HG03457 (cell line): ENCODE results near the gene MEAK7.

Source experiments
- ATAC-seq: cut with Tn5 transposase; IDR thresholded peaks from one replicate; pipeline ENCODE4 v1.9.1; 2021; ENCODE audit warnings: moderate number of reproducible peaks; ENCODE audit not compliant: unreplicated experiment

Gene MEAK7

GRCh38 chr16:84471316-84471715 is 33.1 kb downstream of the MEAK7 start:
- ATAC-seq, result no peak

DNA sequence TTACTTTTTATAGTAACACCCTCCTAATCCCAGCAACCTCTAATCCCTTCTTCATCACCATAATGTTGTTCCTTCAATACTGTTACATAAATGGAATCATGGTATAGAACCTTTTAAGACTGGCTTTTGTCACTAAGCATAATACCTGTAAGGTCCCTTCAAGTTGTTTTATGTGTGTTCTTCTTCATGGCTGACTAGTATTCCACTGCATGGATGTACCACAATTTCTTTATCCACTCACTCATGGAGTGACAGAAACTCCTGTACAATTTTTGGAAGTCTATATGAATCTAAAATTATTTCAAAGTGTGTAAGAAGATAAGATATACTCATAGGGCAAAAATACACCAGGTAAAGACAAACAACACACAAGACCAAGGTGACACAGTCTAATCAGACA is 36.8 kb downstream of the MEAK7 start:
- ATAC-seq, result no peak

DNA sequence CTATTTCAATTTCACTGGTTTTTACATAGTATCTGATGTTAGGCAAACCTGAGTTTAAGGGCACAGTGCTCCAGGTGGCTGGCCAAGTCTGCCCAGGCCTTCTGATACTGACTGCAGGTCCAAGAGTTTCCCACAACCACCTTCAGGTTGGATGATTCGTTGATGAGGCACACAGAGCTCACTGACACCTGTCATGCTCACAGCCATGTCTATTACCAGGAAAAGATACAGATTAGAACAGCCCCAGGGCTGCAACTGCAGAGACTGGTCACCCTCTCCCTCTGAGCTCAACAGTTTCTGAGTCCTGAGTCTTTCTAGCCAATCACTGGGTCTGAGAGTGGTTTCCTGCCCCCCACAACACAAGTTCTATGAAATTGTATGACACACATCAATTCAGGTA is 37.2 kb downstream of the MEAK7 start:
- no peak for ATAC-seq

DNA sequence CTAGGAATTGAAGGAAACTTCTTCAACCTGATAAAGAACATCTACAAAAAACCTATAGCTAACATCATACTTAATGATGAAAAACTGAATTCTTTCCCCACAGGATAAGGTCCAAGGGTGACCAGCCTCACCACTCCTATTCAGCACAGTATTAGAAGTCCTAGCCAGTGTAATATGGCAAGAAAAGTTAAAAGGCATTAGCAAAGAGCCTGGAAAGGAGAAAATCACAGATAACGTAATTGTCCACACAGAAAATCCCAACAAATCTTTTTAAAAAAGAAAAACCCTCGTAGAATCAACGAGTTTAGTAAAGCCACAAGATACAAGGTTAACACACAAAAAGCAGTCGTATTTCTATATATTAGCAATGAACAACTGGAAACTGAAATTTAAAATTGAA is 37.8 kb downstream of the MEAK7 start:
- ATAC-seq, result no peak

DNA sequence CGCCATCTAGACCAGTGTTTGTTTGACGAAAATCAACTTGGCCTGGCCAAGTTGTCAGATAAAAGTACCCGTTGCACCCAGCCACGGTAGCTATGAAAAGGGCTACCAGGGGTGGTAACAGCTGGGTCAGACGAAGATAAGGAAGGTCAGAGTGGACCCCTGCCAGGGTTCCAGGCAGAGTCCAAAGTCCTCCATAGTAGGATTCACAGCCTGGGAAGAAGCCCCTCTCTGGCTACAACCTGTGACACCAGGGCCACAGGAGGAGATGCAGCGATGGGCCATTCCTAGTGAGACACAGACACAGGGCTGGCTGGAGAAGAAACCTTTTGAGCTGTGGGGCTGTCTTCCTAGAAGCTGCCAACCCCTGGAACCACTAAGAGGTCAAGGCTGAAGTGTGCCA is 39.3 kb downstream of the MEAK7 start:
- ATAC-seq, result no peak

DNA sequence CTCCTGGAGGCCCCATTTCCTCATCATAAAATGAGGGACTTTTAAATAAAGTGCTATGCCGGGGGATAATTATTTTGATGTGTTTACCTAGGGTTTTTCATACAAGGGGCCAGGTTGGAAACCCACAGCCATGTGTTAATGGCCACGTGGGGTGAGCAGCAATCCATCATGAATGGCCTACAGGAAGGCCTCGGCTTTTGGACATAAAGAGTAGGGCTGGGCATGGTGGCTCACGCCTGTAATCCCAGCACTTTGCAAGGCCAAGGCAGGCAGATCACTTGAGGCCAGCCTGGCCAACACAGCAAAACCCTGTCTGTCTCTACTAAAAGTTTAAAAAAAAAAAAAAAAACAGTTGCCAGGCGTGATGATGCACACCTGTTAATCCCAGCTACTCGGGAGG is 40.3 kb downstream of the MEAK7 start:
- ATAC-seq, result no peak

DNA sequence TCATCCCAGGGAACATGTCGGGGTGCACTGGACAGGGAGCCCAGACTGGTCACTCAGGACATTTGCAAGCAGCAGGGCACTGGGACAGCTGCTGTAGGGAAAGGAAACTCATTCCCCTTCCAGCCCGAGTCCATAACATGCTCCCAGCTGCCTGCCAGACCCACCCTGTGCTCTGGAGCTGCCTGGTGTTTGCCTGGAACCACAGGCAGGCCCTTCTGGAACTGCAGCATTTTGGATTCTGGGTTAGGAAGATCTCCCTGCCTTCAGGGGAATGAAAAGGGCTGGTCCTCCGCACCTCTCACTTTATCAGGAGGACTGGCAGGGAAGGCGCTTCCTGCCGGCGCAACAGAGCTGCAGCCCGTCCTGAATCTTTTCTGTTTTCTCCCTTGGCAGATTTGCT is 41.2 kb downstream of the MEAK7 start:
- no peak for ATAC-seq

DNA sequence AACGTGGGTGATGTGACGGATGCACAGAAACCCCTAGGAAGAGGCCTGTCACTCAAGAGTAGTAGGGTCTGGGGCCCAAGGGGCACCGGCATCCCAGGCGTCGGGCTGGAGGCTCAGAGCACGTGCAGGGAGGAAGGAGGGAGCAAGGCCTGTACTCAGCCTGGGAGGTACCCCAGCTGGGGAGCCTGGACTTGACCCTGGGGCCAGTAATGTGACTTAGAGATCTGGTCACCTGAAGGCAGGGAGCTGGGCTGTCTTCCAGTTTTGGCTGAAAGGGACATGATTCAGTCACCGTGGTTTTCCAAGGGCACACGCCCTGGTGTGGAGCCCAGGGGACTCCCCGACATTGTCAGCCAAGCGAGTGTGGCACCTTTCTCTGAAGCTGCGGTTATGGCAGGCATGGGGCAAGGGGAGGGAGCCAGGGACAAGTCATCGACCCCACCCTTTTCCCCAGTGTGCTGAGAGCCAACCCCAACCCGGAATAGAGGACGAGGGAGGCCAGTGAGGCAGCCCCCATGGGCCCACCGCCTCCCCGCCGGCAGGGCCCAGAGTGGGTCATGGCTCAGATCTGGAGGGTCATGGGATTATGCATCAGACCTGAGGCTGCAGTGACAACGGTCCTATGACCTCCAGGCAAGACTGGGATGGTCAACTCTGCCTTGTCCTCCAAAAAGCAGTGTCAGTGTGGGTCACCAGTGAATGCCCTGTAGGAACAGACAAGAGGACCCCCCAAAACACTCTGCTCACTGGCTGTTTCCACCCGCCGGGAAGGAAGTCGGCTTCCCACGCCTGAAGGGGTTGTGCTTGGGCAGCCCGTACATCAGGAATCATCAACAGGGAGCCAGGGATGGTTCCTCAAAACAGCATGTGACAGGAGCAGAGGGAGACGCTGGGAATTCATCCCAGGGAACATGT is 41.9 kb downstream of the MEAK7 start:
- no peak for ATAC-seq

DNA sequence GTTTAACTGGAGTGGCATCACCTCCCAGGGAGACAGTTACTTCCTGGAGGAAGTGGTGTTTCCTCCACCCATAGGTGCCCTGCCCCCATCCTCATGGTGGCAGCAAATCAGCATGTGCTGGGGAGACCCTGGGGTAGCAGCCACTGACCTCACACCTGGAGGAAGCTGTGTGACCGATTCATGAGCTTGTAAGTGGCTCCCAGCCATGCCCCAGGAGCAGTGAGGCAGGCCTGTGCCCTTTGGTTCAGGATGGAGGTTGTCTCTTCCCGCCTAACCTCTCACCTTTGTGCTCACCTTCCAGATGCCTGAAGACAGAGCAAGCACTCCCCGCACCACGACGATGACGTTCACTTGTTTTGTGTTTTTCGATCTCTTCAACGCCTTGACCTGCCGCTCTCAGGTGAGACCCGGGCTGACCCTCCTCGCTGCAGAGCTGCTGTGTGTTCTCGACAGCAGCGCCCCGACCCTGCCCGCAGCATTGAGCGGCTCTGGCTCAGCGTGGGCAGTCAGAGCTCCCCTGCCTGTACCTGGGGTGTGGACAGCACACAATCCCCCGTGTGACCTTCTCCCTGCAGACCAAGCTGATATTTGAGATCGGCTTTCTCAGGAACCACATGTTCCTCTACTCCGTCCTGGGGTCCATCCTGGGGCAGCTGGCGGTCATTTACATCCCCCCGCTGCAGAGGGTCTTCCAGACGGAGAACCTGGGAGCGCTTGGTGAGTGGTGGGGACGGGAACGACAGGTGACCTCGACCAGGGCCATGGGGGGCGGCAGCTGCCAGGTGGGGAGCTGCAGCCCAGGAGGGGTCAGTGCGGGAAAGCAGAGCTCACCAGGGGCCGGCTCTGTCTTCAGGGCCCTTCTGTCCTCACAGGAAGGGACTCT is 42.8 kb downstream of the MEAK7 start:
- ATAC-seq, result no peak

GRCh38 chr16:84461029-84461412 is 43.4 kb downstream of the MEAK7 start:
- ATAC-seq, result no peak

DNA sequence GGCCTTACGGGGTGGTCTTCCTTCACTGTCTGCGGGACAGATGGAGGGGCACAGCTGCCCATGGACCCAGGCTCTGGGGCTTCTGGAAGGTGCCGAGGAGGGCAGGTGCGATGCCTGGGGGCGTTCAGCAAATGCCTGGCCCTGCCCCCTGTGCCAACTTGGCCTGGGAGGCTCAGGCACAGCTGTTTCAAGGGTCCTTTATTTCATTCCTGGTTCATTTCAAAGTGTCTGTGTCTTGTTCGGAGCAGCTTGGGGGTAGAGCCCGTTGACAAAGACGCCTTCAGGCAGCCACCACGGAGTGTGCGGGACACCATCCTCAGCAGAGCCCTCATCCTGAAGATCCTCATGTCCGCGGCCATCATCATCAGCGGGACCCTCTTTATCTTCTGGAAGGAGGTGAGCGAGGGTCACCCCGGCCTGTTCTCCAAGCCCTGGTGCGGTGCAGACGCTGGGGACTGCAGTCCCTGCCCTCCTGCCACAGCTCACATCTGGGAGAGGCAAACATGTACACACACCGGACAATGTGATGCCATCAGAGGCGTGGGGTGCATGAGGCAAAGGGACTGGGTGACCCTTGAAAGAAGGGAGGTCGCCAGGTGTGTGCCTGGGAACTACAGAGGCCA is 43.9 kb downstream of the MEAK7 start:
- no peak for ATAC-seq

- no peak for ATAC-seq
Observed at GRCh38 chr16:84459941-84460405, 44.5 kb downstream of the MEAK7 start.

DNA sequence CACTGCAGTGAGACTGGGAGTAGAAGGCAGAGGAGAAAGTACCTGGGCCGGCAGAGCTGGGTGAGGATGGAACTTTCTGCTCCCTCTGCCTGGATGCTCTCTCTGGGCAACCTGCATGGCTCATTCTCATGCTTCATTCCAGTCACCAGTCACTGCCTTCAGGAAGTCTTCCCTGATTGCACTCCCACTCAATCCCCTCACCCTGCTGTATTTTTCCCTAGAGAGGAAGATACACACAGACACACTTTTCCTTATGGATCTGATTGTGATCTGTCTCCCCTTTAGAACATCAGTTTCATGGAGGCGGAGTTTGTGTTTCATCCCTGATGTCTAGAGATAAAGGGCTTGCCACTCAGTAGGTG is 44.9 kb downstream of the MEAK7 start:
- ATAC-seq, result no peak

GRCh38 chr16:84458606-84459532 is 45.6 kb downstream of the MEAK7 start:
- ATAC-seq, result no peak

- ATAC-seq, result no peak
Observed at GRCh38 chr16:84455031-84455430, 49.4 kb downstream of the MEAK7 start.
